Measurements from ENCODE around the gene RSL24D1.
"Not testable (repeated sequence)": the region's sequence is repeated elsewhere in the genome, so short reads cannot be mapped to it uniquely, and the experiment has no call there.

RSL24D1 gene

DNA sequence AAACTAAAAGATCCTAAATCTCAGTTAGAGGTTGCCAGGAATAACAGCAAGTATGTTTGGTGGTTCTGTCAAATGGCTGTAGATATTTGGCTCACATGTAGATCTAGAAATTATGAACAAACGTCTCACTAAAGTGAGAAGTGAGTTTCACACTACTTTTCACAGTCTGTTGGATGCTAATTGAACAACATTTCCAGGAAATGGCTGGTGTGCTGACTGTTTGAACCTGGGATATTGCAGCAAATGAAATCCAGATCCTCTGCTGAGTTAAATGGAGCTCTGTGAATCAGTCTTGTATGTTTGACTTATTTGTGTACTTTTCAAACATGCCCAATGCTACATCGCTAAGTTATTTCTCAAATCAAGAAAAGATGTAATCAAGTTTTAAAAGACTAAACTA lies 21.3 kb upstream of the RSL24D1 start:
- no peak for DNase-seq (ENCODE audit: low read depth, low spot score)

DNA sequence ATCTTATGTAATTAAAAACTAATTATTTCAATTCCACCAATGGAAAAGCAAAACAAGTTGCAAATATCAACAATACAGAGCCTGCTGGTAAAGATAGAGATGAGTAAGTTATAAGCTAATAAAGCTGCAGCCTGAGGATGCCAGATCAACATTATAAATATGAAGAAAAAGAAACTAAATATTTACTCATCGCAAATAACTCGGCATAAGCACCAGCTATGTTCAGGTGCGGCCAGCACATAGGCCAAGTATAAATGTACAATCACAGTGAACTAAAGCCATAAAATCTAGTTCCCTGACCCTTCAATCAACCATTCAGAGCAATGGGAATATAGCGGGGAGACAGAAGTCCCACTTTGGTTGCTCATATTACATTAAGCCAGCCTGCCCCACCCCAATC lies 7.7 kb upstream of the RSL24D1 start:
- no peak for DNase-seq (ENCODE audit: low read depth, low spot score)

DNA sequence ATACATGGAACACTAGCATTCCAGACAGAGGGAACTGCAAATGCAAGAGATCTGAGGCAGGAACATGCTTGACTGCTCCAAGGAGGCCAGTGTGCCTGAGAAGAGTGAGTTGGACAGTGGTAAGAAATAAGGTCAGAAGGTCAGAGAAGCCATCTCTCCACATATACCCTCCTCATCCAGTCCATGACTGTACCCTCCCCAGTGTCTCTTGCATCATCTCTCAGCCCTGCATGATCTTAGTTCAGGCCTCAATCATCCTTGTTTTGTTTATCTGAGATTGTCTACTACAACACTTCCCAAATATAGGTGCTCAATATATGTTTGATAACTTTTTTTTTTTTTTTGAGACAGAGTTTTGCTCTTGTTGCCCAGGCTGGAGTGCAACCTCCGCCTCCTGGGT lies 5.5 kb upstream of the RSL24D1 start:
- no peak for DNase-seq (ENCODE audit: low read depth, low spot score)

DNA sequence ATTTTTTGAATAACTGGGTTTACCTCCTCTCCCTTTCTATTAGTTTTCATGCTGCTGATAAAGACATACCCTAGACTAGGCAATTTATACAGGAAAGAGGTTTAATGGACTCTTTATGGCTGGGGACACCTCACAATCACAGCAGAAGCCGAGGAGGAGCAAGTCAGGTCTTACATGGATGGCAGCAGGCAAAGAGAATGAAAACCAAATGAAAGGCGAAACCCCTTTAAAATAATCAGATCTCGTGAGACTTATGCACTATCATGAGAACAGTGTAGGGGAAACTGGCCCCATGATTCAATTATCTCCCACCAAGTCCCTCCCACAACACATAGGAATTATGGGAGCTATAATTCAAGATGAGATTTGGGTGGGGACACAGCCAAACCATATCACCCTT lies 2.0 kb upstream of the RSL24D1 start:
- DNase-seq (ENCODE audit: low read depth, low spot score) = no peak

DNA sequence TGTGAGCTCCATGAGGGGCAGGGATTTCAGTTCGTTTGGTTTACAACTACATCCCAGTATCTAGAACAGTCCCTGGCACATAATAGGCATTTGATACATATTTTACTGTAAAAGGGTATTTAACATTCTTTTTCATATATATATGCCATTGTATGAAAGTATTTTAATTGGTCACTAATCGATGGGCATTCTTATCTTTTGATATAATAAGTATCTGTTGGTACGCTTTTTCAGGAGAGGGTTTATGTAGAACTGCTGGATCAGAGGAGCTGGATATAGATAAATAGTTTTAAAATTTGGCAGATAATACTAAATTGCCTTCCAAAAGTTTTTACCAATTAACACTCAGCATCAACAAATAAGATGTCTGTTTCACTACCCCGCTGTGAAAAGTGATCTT lies 978 bp upstream of the RSL24D1 start:
- DNase-seq (ENCODE audit: low read depth, low spot score) = no peak

DNA sequence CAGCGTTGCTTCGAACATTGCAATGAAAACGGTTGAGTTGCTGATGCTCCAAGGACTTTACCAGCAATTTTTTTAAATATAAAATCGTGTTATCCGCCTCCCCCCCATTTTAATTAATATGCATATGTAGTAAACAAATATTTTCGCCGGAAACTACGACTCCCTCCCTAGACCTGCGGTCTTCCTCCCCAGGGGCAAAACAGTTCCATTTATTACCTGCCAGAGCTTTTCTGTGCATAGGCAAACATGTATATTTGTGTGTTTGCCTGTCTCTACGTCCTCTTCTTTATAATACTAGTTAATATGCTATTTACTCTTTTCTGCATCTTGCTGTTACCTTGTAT lies 593 bp upstream of the RSL24D1 start:
- DNase-seq (ENCODE audit: low read depth, low spot score) = no peak

DNA sequence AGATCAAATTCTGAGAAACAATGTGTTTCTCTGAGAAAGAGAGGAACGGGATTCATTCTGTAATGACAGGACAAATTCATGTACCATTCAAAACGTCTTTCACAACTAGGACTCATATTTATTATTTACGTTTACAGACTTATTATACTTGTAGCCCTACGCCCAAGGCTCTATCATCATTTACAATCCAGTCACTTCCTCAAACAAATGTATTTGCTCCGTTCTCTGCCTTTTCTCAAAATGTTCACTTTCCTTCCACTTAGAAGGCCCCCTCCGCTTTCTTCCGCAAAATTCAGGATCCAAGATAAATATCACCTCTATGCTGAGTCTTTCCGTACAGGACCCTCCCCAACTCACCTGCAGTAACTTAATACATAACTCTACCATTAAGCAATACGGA lies 745 bp downstream of the RSL24D1 start:
- DNase-seq (ENCODE audit: low read depth, low spot score) = no peak

DNA sequence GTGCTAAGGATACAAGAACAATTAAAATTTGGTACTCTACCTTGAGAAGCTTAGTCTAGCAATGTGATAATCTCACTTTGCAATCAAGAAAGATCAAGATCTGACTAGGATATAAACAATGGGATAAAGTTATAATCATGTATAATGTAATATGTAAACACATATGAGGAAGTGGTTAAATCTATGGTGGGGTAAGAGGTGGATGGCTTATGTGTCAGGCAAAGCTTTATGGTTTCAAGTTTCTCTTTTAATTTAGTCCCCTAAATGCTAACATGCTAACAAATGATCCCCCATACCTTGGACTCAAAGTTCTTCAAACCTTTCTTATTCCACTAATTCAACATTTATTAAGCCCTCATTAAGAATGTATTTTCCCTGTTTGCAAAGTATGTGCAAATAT lies 2.5 kb downstream of the RSL24D1 start:
- no peak for DNase-seq (ENCODE audit: low read depth, low spot score)

DNA sequence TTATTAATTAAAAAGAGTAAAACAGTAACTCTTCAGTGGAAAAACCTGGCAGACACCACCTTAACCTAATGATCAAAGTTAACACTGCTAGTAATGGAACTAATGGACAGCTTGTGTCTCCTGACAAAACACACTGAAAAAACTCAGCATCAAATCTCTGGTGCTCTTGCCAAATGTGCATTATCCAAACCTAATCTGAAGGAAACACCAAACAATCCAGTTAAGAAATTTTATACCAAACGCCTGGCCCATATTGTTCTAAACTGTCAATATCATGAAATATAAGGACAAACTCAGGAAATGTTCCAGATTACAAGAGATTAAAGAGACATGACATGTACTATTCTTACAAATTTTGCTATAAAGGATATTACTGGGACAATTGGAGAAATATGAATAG lies 10.4 kb downstream of the RSL24D1 start:
- DNase-seq (ENCODE audit: low read depth, low spot score) = no peak

DNA sequence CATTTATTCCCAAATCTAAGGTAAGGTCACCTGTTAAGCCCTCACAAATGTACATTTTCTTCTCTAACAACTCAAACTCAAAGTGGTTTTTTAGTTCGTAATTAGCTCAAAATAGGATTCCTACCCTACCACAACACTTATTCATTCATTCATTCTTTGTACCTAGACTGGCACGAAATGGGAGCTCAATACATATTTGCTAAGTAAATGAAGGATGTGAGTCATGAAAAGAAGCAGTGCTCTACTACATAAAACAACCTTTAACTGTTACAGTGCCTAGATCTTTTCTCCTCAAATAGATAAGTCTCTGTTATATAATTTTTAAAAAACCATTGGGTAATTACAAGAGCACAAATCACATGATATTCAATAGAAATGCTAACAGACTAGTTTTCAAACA lies 13.1 kb downstream of the RSL24D1 start:
- no peak for DNase-seq (ENCODE audit: low read depth, low spot score)

DNA sequence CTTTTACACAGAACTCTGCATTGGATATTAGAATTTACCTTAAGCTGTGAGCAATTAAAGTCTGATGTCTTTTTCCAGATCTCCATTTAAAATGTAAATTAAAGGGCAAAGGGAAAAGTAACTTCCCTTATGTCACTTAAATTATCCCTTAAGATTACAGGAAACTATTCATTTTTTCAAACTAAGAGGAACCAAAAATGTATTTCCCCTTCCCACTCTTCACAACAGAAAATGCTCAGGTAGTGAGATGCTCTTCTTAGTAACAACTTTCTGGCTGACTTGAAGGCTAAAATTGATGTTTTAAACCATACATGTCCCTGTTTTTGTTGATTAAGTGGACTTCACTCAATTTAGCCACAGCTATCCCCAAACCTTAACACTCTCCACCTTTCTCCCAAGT lies 17.6 kb downstream of the RSL24D1 start:
- no peak for DNase-seq (ENCODE audit: low read depth, low spot score)

DNA sequence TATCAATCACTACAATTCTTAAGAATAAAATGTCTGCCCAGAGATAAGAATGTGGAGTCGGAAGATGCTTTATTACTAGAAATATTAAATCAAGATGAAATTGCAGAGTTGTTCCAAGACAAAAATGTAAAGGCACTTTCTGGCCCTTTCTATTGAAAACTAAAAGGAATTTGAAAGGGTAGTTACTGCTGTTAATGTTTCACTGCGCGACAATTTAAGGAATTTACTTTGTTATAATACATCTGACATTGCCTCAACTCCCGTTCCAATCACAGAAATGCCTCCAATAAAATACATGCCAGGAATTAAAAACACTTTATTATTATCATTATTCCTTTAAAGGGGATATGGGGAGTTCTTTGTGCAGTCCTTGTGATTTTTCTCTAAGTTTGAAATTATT lies 26.4 kb downstream of the RSL24D1 start:
- DNase-seq (ENCODE audit: low read depth, low spot score) = no peak

DNA sequence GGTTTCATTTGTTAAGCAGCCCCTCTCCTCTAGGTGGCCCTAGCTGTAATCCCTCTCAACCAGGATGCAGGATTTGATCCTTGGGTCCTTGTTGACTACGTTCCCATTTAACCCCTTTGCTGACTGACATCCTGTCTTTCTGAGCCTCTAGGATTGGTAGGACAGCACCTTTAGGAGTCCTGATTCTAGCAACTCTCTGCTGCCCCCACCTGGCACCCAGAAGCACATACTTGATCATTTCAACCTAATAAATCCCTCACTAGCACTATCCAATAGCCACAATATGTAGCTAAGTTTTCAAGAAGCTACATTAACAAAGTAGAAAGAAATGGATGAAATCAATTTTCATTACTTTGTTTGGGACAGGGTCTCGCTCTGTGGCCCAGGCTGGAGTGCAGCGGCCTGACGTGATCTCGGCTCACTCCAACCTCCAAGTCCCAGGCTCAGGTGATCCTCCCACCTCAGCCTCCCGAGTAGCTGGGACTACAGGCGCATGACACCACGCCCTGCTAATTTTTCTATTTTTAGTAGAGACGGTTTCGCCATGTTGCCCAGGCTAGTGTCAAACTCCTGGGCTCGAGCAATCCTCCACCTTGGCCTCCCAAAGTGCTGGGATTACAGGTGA lies 28.3 kb downstream of the RSL24D1 start:
- peak; percentile 77 for DNase-seq (ENCODE audit: low read depth, low spot score)

DNA sequence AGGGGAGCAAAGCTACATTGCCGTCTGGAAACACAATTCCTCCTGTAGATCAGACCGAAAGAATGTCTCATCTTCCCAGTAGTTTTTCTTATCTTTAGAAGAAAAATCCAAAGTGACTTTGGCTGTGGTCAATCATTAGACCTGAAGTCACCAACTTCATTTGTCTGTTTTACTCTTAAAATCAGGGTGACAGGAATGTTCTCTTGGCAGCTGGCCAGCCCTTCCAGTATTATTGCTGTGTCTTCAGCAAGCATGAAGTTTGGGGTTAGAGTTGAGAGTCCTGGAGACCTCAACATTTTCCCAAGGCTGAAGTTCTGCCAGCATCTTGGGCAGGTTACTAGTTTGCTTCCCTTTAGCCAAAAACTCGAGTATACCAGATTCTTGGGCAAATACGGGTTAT lies 32.5 kb downstream of the RSL24D1 start:
- no peak for DNase-seq (ENCODE audit: low read depth, low spot score)

DNA sequence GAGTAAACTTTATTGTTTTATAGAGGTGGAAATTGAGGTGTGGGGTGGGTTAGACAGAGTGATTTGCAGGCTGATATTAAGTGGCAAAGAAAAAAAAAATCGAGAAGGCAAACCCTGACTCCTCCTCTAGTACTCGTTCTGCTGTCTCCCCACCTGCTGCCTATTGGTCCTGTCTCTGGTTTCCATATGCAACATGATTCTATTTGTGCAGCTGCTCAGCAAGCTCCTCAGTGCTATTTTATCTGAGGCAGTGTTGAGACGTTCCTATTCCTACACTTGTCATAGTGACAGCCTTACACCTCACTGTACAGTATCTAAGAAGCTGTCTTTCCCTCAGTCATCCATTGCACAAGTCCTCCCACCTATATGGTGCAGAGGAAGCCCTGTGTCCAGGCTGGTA lies 45.1 kb downstream of the RSL24D1 start:
- no peak for DNase-seq (ENCODE audit: low read depth, low spot score)

DNA sequence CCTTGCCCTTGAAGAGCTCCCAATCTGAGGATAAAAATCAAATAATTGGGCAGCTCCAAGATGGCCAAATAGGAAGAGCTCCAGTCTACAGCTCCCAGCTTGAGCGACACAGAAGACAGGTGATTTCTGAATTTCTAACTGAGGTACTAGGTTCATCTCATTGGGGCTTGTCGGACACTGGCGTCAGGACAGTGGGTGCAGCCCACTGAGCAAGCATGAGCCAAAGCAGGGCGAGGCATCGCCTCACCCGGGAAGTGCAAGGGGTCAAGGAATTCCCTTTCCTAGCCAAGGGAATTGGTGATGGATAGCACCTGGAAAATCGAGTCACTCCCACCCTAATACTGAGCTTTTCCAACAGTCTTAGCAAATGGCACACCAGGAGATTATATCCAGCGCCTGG lies 53.6 kb downstream of the RSL24D1 start:
- DNase-seq (ENCODE audit: low read depth, low spot score) = not testable (repeated sequence)

DNA sequence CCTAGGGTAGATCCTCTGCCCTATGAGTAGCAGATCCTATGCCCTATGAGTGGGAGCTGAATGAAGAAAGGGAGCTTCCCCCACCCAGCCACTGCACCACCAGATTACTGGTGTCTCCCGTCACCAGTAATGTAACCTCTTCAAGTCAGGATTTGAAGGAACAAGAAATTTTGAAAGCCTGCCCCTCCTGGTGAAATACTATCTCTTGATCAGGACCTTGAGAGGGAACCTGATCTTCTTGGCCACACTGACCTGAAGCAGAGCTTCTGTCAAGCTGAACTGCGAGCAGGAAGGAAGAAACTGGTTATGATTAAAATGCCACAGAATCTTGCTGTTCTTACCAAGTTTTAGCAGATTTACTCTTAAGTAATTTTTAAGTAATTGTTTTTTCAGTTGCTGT lies 62.8 kb downstream of the RSL24D1 start:
- DNase-seq (ENCODE audit: low read depth, low spot score) = no peak

DNA sequence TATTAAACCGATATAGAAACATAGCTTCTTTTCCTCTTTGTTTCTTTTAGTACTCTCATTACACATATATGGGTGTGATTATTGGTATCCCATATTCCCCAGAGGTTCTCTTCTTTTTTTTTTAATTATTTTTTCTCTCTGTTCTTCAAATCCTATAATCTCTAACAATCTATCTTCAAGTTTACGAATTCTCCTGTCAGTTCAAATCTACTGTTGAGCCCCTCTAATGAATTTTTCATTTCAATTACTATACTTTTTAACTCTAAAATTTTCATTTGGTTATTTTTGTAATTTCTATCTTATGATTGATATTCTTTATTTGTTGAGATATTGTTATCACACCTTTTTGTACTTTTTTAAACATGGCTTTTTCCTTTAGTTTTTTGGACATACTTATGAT lies 64.1 kb downstream of the RSL24D1 start:
- DNase-seq (ENCODE audit: low read depth, low spot score) = no peak

Data from ELF-1 (cell line).